Pulmonary artery endothelial cell (primary cell): ENCODE data around the gene ACYP2. TPM values are rescaled to one million over a fixed set of nuclear protein-coding genes. Genes with fewer than 3 reads are reported as not detected.

Source experiments
- total RNA-seq: library from RNA; depleted of rRNA; stranded (reverse); fragments of >200 nt; gene quantifications from 2 replicates; pipeline ENCODE4 v1.2.3, GENCODE V29; 2014

The ACYP2 gene
- total RNA-seq, 1 donor from 2014 or later, result 3.2 TPM

Other genes with a start within 250 kb of the ACYP2 start
- gene PSME4, start 144.6 kb upstream of the ACYP2 start, total RNA-seq, result 48.3 and 50.9 TPM in 2 replicates
- gene TSPYL6, start 140.6 kb downstream of the ACYP2 start, total RNA-seq, result not detected in 2 replicates